PC-9 (cell line): ENCODE measurements around the gene MTMR10. TPM values are rescaled to one million over a fixed set of nuclear protein-coding genes. Genes with fewer than 3 reads are reported as not detected.

Source experiments
- BruUV-seq: library from RNA; stranded (reverse); fragments of 400-500 nt; replicated peaks from 2 replicates; lab custom pipeline; 2021; lab: Mats Ljungman, UMichigan
- CTCF ChIA-PET: fragments of 300-600 bp; sonication (Branson Sonifier 250); formaldehyde crosslinking; loops from one replicate; lab custom pipeline; 2022; ENCODE audit warnings: antibody characterized with exemption; lab: Charles Lee
- POLR2A ChIA-PET: fragments of 300-600 bp; sonication (Branson Sonifier 250); formaldehyde crosslinking; loops from one replicate; lab custom pipeline; 2022; ENCODE audit warnings: antibody characterized with exemption; ENCODE audit not compliant: unreplicated experiment; lab: Charles Lee
- DNase-seq, 2 experiments: peaks; one replicate each; pipeline versions ENCODE4 v3.0.0 to v3.0.0-alpha.2; 2015 to 2022; ENCODE audit warnings: mixed read lengths in 1 of 2
- H2AFZ ChIP-seq: fragments of 200-600 bp; sonication (generic); 2 replicates; pipeline ENCODE4 v1.8.1; 2017; ENCODE audit warnings: antibody characterized with exemption
- H3F3A ChIP-seq: fragments of 200-600 bp; sonication (generic); 2 replicates; pipeline ENCODE4 v1.8.1; 2017; ENCODE audit warnings: antibody characterized with exemption, mild to moderate bottlenecking, low read depth; ENCODE audit not compliant: insufficient read depth
- H3K27ac ChIP-seq: fragments of 200-600 bp; sonication (generic); 2 replicates; pipeline ENCODE4 v1.6.1; 2016; ENCODE audit warnings: mixed run types
- H3K27me3 ChIP-seq: fragments of 200-600 bp; sonication (generic); 2 replicates; pipeline ENCODE4 v1.6.1; 2016; ENCODE audit warnings: low read depth, mixed run types; ENCODE audit not compliant: insufficient read depth
- H3K36me3 ChIP-seq: fragments of 200-600 bp; sonication (generic); 2 replicates; pipeline ENCODE4 v1.6.1; 2016; ENCODE audit warnings: low read depth, mixed run types
- H3K4me1 ChIP-seq: fragments of 200-600 bp; sonication (generic); replicated peaks from 2 replicates; pipeline ENCODE4 v1.6.1; 2016; ENCODE audit warnings: mixed run types; ENCODE audit not compliant: insufficient read depth
- H3K4me2 ChIP-seq: fragments of 200-600 bp; sonication (generic); 2 replicates; pipeline ENCODE4 v1.6.1; 2017; ENCODE audit warnings: mixed run types
- H3K4me3 ChIP-seq: fragments of 200-600 bp; sonication (generic); 2 replicates; pipeline ENCODE4 v1.6.1; 2016; ENCODE audit warnings: mixed run types
- H3K79me2 ChIP-seq: fragments of 200-600 bp; sonication (generic); 2 replicates; pipeline ENCODE4 v1.6.1; 2017; ENCODE audit warnings: low read depth, mixed run types
- H3K9me2 ChIP-seq: fragments of 200-600 bp; sonication (generic); 2 replicates; pipeline ENCODE4 v1.8.1; 2017; ENCODE audit warnings: mild to moderate bottlenecking; ENCODE audit not compliant: insufficient read depth
- H3K9me3 ChIP-seq: fragments of 200-600 bp; sonication (generic); 2 replicates; pipeline ENCODE4 v1.8.1; 2016; ENCODE audit warnings: low read depth; ENCODE audit not compliant: insufficient read depth
- H4K20me1 ChIP-seq: fragments of 200-600 bp; sonication (generic); 2 replicates; pipeline ENCODE4 v1.8.1; 2017; ENCODE audit not compliant: insufficient read depth
- EZH2 ChIP-seq: fragments of 200-600 bp; sonication (generic); IDR thresholded peaks from 2 replicates; pipeline ENCODE4 v1.8.0; 2017; ENCODE audit warnings: antibody characterized with exemption, low read depth
- intact Hi-C: fragments of 100-400 bp; cut with micrococcal nuclease; formaldehyde crosslinking; loops from one replicate; pipeline ENCODE4 v1.10.0; 2022; ENCODE audit not compliant: unreplicated experiment
- total RNA-seq: library from RNA; stranded (reverse); gene quantifications from 2 replicates; pipeline ENCODE4 v1.2.3, GENCODE V29; 2021
- TF ChIP-seq, protein P1 (sequence below): fragments of 200-600 bp; sonication (generic); conservative IDR thresholded peaks from 2 replicates; pipeline ENCODE4 v1.6.1; 2017; ENCODE audit warnings: mixed run types, antibody characterized with exemption, mild to moderate bottlenecking, moderate library complexity

MTMR10 gene
- total RNA-seq, 1 experiment from 2014 or later, result 6.2 TPM

DNA sequence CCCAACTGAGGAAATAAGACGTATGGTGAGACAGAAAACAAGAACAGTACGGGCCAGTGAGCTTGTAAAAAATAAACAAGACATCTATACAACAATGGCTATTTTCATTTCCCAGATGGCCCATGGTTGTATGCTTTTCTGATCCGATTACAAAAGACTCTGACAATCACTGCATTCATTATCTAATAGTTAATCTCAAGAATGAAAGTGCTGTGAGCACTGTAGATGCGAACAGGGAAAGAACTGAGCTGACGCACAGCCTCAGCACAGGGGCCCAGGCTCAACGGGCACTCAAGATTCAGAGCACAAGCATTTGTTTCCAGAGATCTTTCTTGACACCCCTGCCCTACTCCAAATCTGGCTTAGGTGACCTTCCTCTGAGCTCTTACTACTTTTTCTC is 6.9 kb downstream of the MTMR10 start:
- H3K4me2 ChIP-seq, result no peak overlapping the region
- H3K9me2 ChIP-seq, result no peaks in the 10 kb centered on the region
- TF ChIP-seq, protein P1, sequence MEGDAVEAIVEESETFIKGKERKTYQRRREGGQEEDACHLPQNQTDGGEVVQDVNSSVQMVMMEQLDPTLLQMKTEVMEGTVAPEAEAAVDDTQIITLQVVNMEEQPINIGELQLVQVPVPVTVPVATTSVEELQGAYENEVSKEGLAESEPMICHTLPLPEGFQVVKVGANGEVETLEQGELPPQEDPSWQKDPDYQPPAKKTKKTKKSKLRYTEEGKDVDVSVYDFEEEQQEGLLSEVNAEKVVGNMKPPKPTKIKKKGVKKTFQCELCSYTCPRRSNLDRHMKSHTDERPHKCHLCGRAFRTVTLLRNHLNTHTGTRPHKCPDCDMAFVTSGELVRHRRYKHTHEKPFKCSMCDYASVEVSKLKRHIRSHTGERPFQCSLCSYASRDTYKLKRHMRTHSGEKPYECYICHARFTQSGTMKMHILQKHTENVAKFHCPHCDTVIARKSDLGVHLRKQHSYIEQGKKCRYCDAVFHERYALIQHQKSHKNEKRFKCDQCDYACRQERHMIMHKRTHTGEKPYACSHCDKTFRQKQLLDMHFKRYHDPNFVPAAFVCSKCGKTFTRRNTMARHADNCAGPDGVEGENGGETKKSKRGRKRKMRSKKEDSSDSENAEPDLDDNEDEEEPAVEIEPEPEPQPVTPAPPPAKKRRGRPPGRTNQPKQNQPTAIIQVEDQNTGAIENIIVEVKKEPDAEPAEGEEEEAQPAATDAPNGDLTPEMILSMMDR, result no peak
- TF ChIP-seq EZH2, result no peak
- ChIA-PET POLR2A (no interaction called here), CTCF (no interaction called here)
- no TSS peak for BruUV-seq
- intact Hi-C loops, result no loop called here
- DNase-seq, result no peak
- H3K36me3 ChIP-seq, result no peaks in the 10 kb centered on the region
- no peaks in the 10 kb centered on the region for H3K4me1 ChIP-seq
- no peaks in the 10 kb centered on the region for H3K27me3 ChIP-seq
- H3K79me2 ChIP-seq, result no peaks in the 10 kb centered on the region
- H4K20me1 ChIP-seq, result no peaks in the 10 kb centered on the region
- no peaks in the 10 kb centered on the region for H3F3A ChIP-seq
- H2AFZ ChIP-seq, result no peak overlapping the region
- H3K4me3 ChIP-seq, result no peak overlapping the region
- no peaks in the 10 kb centered on the region for H3K9me3 ChIP-seq
- H3K27ac ChIP-seq, result no peak overlapping the region

DNA sequence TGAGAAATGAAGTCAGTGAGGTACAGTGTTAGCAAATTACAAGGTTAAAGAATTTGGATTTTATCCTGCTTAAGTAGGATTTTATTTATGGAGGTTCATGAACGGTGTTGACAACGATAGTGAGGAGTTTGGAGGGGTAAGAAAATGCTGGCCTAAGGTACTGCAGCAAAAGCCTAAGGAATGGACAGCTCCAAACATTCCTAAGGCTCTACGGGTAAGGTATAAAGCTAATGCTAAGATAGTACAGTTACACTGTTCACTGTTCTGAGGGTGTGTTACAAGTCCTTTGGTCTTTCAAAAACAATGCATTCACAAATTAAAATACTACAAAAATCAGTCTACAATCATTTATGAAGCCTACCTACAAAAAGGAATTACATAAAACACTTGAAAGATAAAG is 7.3 kb downstream of the MTMR10 start:
- no peak overlapping the region for H2AFZ ChIP-seq
- ChIA-PET POLR2A (no interaction called here), CTCF (no interaction called here)
- no peak overlapping the region for H3K27ac ChIP-seq
- no peak overlapping the region for H3K4me3 ChIP-seq
- no peaks in the 10 kb centered on the region for H4K20me1 ChIP-seq
- H3K27me3 ChIP-seq, result no peaks in the 10 kb centered on the region
- BruUV-seq, result no TSS peak
- no peaks in the 10 kb centered on the region for H3F3A ChIP-seq
- no peaks in the 10 kb centered on the region for H3K4me1 ChIP-seq
- H3K79me2 ChIP-seq, result no peaks in the 10 kb centered on the region
- TF ChIP-seq, protein P1, result no peak
- TF ChIP-seq EZH2, result no peak
- no peaks in the 10 kb centered on the region for H3K9me3 ChIP-seq
- no peak overlapping the region for H3K4me2 ChIP-seq
- intact Hi-C loops, result no loop called here
- no peaks in the 10 kb centered on the region for H3K36me3 ChIP-seq
- H3K9me2 ChIP-seq, result no peaks in the 10 kb centered on the region
- DNase-seq, result no peak

DNA sequence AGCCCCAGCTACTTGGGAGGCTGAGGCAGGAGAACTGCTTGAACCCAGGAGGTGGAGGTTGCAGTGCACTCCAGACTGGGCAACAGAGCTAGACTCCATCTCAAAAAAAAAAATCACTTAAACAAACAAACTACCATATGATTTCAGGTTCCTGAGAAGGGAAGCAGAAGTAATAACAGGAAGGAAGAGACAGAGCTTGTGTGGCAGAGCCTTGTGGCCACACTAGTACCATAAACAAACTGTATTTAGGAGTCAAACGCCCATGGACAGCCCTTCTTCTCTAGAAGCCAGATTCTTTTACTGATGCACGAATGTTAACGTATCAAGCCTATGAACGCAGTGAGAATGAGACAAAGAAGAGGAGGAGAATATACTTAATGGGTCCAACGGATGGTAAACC is 12.0 kb downstream of the MTMR10 start:
- no TSS peak for BruUV-seq

More for the DNA sequence above, 12.0 kb downstream of the MTMR10 start:
- Histone ChIP-seq H3K27me3 (no peaks in the 10 kb centered on the region), H2AFZ (no peak overlapping the region), H3K4me3 (no peak overlapping the region), H3K27ac (no peak overlapping the region), H3F3A (no peaks in the 10 kb centered on the region), H3K4me2 (no peak overlapping the region), H3K79me2 (no peaks in the 10 kb centered on the region), H4K20me1 (no peaks in the 10 kb centered on the region), H3K9me3 (no peaks in the 10 kb centered on the region), H3K9me2 (no peaks in the 10 kb centered on the region), H3K4me1 (no peaks in the 10 kb centered on the region), H3K36me3 (no peaks in the 10 kb centered on the region)
- intact Hi-C loops, result no loop called here
- DNase-seq, result no peak
- ChIA-PET POLR2A (no interaction called here), CTCF (no interaction called here)
- no peak for TF ChIP-seq EZH2
- TF ChIP-seq, protein P1, result no peak
